ENCODE results near the gene CIAO2B. TPM values are rescaled to one million over a fixed set of nuclear protein-coding genes. Genes with fewer than 3 reads are reported as not detected.

Gene CIAO2B
- total and polyA plus RNA-seq, 2 experiments from 2014 or later: 92.4 to 181 TPM

- no peaks in the 10 kb centered on the region for H4K20me1 ChIP-seq (replicated peaks; ENCODE audit: insufficient read depth)
- no peaks in the 10 kb centered on the region for H3K27me3 ChIP-seq (ENCODE audit: insufficient read depth)
- no peaks in the 10 kb centered on the region; the same call in 2 of the 3 replicates for H3K4me1 Mint-ChIP-seq
- no peak overlapping the region for H3K4me2 ChIP-seq
- no peak for TF ChIP-seq EZH2 (IDR thresholded peaks at IDR 0.05; ENCODE audit: low read depth, unreplicated experiment)
- TF ChIP-seq CREB1 (CRISPR knock-in tag; IDR thresholded peaks at IDR 0.05; ENCODE audit: low read depth): no peak
- TF ChIP-seq POLR2AphosphoS5 (IDR thresholded peaks at IDR 0.05; ENCODE audit: low read depth): no peak
- TF ChIP-seq, protein P1, sequence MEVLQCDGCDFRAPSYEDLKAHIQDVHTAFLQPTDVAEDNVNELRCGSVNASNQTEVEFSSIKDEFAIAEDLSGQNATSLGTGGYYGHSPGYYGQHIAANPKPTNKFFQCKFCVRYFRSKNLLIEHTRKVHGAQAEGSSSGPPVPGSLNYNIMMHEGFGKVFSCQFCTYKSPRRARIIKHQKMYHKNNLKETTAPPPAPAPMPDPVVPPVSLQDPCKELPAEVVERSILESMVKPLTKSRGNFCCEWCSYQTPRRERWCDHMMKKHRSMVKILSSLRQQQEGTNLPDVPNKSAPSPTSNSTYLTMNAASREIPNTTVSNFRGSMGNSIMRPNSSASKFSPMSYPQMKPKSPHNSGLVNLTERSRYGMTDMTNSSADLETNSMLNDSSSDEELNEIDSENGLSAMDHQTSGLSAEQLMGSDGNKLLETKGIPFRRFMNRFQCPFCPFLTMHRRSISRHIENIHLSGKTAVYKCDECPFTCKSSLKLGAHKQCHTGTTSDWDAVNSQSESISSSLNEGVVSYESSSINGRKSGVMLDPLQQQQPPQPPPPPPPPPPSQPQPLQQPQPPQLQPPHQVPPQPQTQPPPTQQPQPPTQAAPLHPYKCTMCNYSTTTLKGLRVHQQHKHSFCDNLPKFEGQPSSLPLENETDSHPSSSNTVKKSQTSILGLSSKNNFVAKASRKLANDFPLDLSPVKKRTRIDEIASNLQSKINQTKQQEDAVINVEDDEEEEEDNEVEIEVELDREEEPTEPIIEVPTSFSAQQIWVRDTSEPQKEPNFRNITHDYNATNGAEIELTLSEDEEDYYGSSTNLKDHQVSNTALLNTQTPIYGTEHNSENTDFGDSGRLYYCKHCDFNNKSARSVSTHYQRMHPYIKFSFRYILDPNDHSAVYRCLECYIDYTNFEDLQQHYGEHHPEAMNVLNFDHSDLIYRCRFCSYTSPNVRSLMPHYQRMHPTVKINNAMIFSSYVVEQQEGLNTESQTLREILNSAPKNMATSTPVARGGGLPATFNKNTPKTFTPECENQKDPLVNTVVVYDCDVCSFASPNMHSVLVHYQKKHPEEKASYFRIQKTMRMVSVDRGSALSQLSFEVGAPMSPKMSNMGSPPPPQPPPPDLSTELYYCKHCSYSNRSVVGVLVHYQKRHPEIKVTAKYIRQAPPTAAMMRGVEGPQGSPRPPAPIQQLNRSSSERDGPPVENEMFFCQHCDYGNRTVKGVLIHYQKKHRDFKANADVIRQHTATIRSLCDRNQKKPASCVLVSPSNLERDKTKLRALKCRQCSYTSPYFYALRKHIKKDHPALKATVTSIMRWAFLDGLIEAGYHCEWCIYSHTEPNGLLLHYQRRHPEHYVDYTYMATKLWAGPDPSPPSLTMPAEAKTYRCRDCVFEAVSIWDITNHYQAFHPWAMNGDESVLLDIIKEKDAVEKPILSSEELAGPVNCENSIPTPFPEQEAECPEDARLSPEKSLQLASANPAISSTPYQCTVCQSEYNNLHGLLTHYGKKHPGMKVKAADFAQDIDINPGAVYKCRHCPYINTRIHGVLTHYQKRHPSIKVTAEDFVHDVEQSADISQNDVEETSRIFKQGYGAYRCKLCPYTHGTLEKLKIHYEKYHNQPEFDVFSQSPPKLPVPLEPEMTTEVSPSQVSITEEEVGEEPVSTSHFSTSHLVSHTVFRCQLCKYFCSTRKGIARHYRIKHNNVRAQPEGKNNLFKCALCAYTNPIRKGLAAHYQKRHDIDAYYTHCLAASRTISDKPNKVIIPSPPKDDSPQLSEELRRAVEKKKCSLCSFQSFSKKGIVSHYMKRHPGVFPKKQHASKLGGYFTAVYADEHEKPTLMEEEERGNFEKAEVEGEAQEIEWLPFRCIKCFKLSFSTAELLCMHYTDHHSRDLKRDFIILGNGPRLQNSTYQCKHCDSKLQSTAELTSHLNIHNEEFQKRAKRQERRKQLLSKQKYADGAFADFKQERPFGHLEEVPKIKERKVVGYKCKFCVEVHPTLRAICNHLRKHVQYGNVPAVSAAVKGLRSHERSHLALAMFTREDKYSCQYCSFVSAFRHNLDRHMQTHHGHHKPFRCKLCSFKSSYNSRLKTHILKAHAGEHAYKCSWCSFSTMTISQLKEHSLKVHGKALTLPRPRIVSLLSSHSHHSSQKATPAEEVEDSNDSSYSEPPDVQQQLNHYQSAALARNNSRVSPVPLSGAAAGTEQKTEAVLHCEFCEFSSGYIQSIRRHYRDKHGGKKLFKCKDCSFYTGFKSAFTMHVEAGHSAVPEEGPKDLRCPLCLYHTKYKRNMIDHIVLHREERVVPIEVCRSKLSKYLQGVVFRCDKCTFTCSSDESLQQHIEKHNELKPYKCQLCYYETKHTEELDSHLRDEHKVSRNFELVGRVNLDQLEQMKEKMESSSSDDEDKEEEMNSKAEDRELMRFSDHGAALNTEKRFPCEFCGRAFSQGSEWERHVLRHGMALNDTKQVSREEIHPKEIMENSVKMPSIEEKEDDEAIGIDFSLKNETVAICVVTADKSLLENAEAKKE (CRISPR knock-in tag; IDR thresholded peaks at IDR 0.05): no peak
- TF ChIP-seq STAT1 (IDR thresholded peaks at IDR 0.05; ENCODE audit: unreplicated experiment): no peak
- no peak for TF ChIP-seq REST (IDR thresholded peaks at IDR 0.05; ENCODE audit: unreplicated experiment)
- no peak for TF ChIP-seq ZNF331 (CRISPR knock-in tag; IDR thresholded peaks at IDR 0.05; ENCODE audit: low read depth)
- no peak for TF ChIP-seq ETS1 (IDR thresholded peaks at IDR 0.05)
- TF ChIP-seq EZH2phosphoT487 (IDR thresholded peaks at IDR 0.05; ENCODE audit: unreplicated experiment): no peak
- no peak for TF ChIP-seq JUNB (IDR thresholded peaks at IDR 0.05; ENCODE audit: unreplicated experiment)
- no peak for TF ChIP-seq ZNF114 (CRISPR knock-in tag; IDR thresholded peaks at IDR 0.05)
- TF ChIP-seq, protein P2, sequence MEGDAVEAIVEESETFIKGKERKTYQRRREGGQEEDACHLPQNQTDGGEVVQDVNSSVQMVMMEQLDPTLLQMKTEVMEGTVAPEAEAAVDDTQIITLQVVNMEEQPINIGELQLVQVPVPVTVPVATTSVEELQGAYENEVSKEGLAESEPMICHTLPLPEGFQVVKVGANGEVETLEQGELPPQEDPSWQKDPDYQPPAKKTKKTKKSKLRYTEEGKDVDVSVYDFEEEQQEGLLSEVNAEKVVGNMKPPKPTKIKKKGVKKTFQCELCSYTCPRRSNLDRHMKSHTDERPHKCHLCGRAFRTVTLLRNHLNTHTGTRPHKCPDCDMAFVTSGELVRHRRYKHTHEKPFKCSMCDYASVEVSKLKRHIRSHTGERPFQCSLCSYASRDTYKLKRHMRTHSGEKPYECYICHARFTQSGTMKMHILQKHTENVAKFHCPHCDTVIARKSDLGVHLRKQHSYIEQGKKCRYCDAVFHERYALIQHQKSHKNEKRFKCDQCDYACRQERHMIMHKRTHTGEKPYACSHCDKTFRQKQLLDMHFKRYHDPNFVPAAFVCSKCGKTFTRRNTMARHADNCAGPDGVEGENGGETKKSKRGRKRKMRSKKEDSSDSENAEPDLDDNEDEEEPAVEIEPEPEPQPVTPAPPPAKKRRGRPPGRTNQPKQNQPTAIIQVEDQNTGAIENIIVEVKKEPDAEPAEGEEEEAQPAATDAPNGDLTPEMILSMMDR (conservative IDR thresholded peaks at IDR 0.05; ENCODE audit: low read depth in 2 of 2): no peak
- no peak for TF ChIP-seq NANOG (IDR thresholded peaks at IDR 0.05; ENCODE audit: borderline replicate concordance)
- ATAC-seq (no peak), DNase-seq (ENCODE audit: low spot score) (no peak)
- H3K9me2 ChIP-seq (ENCODE audit: insufficient read depth): no peaks in the 10 kb centered on the region
- no peaks in the 10 kb centered on the region for H3K4me1 ChIP-seq (ENCODE audit: insufficient read depth)
- no peak overlapping the region for H3K4me3 ChIP-seq
- peaks cover 9% of the 10 kb centered on the region for H3K27me3 Mint-ChIP-seq (ENCODE audit: insufficient read depth, low read depth, poor library complexity)
- no peak overlapping the region for H2AFZ ChIP-seq
- H3K27ac ChIP-seq (ENCODE audit: low read depth): no peak overlapping the region
- H3K27ac Mint-ChIP-seq: no peak overlapping the region
- no peaks in the 10 kb centered on the region; the same call in 2 of the 3 replicates for H3K9me3 Mint-ChIP-seq
- H3K36me3 ChIP-seq (ENCODE audit: insufficient read depth): no peaks in the 10 kb centered on the region
- no peak overlapping the region for H3K4me3 Mint-ChIP-seq
- no peaks in the 10 kb centered on the region for H3K79me2 ChIP-seq (replicated peaks; ENCODE audit: insufficient read depth)
- H3K36me3 Mint-ChIP-seq (ENCODE audit: low read depth): no peaks in the 10 kb centered on the region
- H3F3A ChIP-seq (replicated peaks; ENCODE audit: low read depth): no peaks in the 10 kb centered on the region
Observed at GRCh38 chr16:66915041-66915440, 19.2 kb downstream of the CIAO2B start.

Data from GM23338 (cell line).